Measurements from ENCODE around the gene ERMP1. TPM values are rescaled to one million over a fixed set of nuclear protein-coding genes. Genes with fewer than 3 reads are reported as not detected.

The ERMP1 gene
- total and polyA plus RNA-seq, 10 of the 15 experiments (the other 5 are each of a cell fraction or from before 2014, with no cell fraction given), result 2.4 to 42.1 (median 8.1) TPM

DNA sequence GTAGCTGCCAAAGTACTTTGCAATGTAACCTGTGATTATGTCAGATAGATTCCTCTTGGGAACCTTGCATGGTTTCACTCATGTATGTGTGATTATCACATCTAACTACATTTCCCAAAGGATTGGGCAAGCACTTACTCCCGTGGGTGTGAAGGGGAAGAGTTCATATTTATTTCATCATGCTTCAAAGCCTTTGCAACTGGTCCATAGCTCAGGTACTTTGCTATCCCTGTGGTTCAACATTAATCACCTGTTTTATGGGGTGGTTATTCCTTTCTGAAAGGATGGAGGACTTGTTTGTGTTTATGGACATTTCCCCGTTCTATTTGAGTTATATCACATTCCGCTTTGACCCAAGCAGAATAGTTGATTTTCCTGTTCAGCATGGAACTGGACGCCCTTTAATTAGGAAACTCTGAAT is 13.6 kb upstream of the ERMP1 start:
- Histone ChIP-seq H3K4me1 (ENCODE audit: control insufficient read depth, insufficient read depth, low read length) (peaks cover 56% of the 10 kb centered on the region), H3K9me3 (replicated peaks; ENCODE audit: control insufficient read depth, insufficient read depth, low read length) (peaks cover 2% of the 10 kb centered on the region; the same call in 2 of the 3 replicates), H3K27me3 (replicated peaks in 1 of 2; ENCODE audit: control insufficient read depth in 2 of 2, insufficient read depth in 2 of 2, low read length in 1 of 2) (no peaks in the 10 kb centered on the region), H3K4me2 (ENCODE audit: control insufficient read depth, insufficient read depth) (no peak overlapping the region), H3K4me3 (no peak overlapping the region), H3K9ac (ENCODE audit: control insufficient read depth, insufficient read depth, low read length) (no peak overlapping the region), H2AFZ (ENCODE audit: control insufficient read depth, low read depth, low read length) (no peak overlapping the region), H3K79me2 (ENCODE audit: control insufficient read depth, insufficient read depth, low read length) (no peaks in the 10 kb centered on the region), H3K36me3 (ENCODE audit: control insufficient read depth in 2 of 2, insufficient read depth in 2 of 2, low read length in 1 of 2) (no peaks in the 10 kb centered on the region), H3K27ac (ENCODE audit: control insufficient read depth, insufficient read depth) (no peak overlapping the region), H4K20me1 (ENCODE audit: control insufficient read depth, insufficient read depth) (no peaks in the 10 kb centered on the region)
- RAD21 ChIA-PET (ENCODE audit: unreplicated experiment), result interaction anchor here (0.6 to 1.4 kb wide), 4 partner anchors 19 to 222 kb away, joined by 3 to 4 read pairs (median 3); no protein-coding TSS in a partner anchor
- SMC1A ChIA-PET (ENCODE audit: uncharacterized antibody, unreplicated experiment), result interaction anchor here (0.9 to 2.0 kb wide), 5 partner anchors 10 to 40 kb away, joined by 3 to 13 read pairs (median 3); partner anchors contain the start of gene ERMP1
- CTCF ChIA-PET, result interaction anchor here (4.5 kb wide), 1 partner anchor 15 kb away, joined by 36 read pairs; the partner anchor contains the start of gene ERMP1
- FAIRE-seq (no peak), DNase-seq (ENCODE audit: low read depth, low spot score) (no peak), ATAC-seq (no peak)
- in situ Hi-C loops (cut with MboI) (no loop called here), intact Hi-C loops (cut with micrococcal nuclease; ENCODE audit: unreplicated experiment) (no loop called here)
- WGBS (ENCODE audit: insufficient coverage, insufficient replicate concordance, low lambda C conversion rate, missing lambda C conversion rate), result 59% methylated on average over 4 of the region's 4 CpGs
- POLR2A ChIA-PET, result interaction anchor here (1.0 to 10.5 kb wide), 2 partner anchors 15 to 18 kb away, joined by 3 to 142 read pairs; partner anchors contain the start of gene ERMP1
- no TSS peak for BruUV-seq (replicated peaks)
- TF ChIP-seq MEF2B (IDR thresholded peaks at IDR 0.05; ENCODE audit: partially characterized antibody, poor library complexity, severe bottlenecking) (peak; percentile 13), SRF (IDR thresholded peaks at IDR 0.05; ENCODE audit: low read depth in 2 of 2, low read length in 2 of 2) (no peak), RUNX3 (IDR thresholded peaks at IDR 0.05; ENCODE audit: low read length) (no peak)
- TF ChIP-seq, protein P1, sequence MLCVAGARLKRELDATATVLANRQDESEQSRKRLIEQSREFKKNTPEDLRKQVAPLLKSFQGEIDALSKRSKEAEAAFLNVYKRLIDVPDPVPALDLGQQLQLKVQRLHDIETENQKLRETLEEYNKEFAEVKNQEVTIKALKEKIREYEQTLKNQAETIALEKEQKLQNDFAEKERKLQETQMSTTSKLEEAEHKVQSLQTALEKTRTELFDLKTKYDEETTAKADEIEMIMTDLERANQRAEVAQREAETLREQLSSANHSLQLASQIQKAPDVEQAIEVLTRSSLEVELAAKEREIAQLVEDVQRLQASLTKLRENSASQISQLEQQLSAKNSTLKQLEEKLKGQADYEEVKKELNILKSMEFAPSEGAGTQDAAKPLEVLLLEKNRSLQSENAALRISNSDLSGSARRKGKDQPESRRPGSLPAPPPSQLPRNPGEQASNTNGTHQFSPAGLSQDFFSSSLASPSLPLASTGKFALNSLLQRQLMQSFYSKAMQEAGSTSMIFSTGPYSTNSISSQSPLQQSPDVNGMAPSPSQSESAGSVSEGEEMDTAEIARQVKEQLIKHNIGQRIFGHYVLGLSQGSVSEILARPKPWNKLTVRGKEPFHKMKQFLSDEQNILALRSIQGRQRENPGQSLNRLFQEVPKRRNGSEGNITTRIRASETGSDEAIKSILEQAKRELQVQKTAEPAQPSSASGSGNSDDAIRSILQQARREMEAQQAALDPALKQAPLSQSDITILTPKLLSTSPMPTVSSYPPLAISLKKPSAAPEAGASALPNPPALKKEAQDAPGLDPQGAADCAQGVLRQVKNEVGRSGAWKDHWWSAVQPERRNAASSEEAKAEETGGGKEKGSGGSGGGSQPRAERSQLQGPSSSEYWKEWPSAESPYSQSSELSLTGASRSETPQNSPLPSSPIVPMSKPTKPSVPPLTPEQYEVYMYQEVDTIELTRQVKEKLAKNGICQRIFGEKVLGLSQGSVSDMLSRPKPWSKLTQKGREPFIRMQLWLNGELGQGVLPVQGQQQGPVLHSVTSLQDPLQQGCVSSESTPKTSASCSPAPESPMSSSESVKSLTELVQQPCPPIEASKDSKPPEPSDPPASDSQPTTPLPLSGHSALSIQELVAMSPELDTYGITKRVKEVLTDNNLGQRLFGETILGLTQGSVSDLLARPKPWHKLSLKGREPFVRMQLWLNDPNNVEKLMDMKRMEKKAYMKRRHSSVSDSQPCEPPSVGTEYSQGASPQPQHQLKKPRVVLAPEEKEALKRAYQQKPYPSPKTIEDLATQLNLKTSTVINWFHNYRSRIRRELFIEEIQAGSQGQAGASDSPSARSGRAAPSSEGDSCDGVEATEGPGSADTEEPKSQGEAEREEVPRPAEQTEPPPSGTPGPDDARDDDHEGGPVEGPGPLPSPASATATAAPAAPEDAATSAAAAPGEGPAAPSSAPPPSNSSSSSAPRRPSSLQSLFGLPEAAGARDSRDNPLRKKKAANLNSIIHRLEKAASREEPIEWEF (IDR thresholded peaks at IDR 0.05; ENCODE audit: insufficient replicate concordance, low read depth, low read length), result no peak
- TF ChIP-seq, protein P2, sequence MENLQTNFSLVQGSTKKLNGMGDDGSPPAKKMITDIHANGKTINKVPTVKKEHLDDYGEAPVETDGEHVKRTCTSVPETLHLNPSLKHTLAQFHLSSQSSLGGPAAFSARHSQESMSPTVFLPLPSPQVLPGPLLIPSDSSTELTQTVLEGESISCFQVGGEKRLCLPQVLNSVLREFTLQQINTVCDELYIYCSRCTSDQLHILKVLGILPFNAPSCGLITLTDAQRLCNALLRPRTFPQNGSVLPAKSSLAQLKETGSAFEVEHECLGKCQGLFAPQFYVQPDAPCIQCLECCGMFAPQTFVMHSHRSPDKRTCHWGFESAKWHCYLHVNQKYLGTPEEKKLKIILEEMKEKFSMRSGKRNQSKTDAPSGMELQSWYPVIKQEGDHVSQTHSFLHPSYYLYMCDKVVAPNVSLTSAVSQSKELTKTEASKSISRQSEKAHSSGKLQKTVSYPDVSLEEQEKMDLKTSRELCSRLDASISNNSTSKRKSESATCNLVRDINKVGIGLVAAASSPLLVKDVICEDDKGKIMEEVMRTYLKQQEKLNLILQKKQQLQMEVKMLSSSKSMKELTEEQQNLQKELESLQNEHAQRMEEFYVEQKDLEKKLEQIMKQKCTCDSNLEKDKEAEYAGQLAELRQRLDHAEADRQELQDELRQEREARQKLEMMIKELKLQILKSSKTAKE (IDR thresholded peaks at IDR 0.05; ENCODE audit: low read depth, poor library complexity, severe bottlenecking), result no peak

Measured in GM12878 (cell line).